ENCODE data around the gene MASTL.
"Not testable (repeated sequence)": the region's sequence is repeated elsewhere in the genome, so short reads cannot be mapped to it uniquely, and the experiment has no call there.

Gene MASTL

GRCh38 chr10:27155066-27155754 lies at the start of gene MASTL:
Gene MASTL, plus strand, starts transcription at chr10:27155352. Its CDS starts 75 bp downstream, at chr10:27155427.
- Histone ChIP-seq H3K4me3 (ENCODE audit: low read length) (peak within 1 kb of the TSS; percentile 85), H3K36me3 (ENCODE audit: control insufficient read depth, insufficient read depth, low read length) (peaks cover 4% of the 10 kb centered on the region), H3K27me3 (ENCODE audit: control insufficient read depth, insufficient read depth, low read length) (no peaks in the 10 kb centered on the region), H3K9ac (ENCODE audit: low read length) (peak within 1 kb of the TSS; percentile 100), H3K4me1 (ENCODE audit: control insufficient read depth, insufficient read depth, low read length) (peaks cover 18% of the 10 kb centered on the region), H3K27ac (ENCODE audit: low read depth, low read length) (peak within 1 kb of the TSS; percentile 100)

DNA sequence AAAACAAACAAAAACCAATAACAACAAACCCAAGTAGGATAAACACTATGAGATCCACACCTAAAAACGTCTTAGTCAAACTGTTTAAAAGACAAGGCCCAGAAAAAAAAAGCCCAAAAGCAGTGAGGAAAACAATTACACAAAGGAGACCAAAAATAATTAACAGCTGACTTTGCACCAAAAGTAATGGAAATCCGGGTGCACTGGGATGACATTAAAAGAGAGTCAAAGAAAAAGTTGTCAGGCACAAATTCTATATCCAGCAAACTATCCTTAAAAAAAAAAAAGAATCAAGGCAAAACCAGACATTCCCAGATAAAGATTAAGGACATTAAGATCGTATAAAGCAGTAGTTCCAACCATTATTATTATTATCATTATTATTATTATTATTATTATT lies 47.0 kb upstream of the MASTL start:
- Histone ChIP-seq H3K4me3 (ENCODE audit: low read length) (no peak overlapping the region), H3K9ac (ENCODE audit: low read length) (no peak overlapping the region), H3K27me3 (ENCODE audit: control insufficient read depth, insufficient read depth, low read length) (no peaks in the 10 kb centered on the region), H3K27ac (ENCODE audit: low read depth, low read length) (no peak overlapping the region), H3K4me1 (ENCODE audit: control insufficient read depth, insufficient read depth, low read length) (no peaks in the 10 kb centered on the region), H3K36me3 (ENCODE audit: control insufficient read depth, insufficient read depth, low read length) (peaks cover 7% of the 10 kb centered on the region)

GRCh38 chr10:27134371-27134770 lies 20.8 kb upstream of the MASTL start:
- Histone ChIP-seq H3K9ac (ENCODE audit: low read length) (no peak overlapping the region), H3K4me3 (ENCODE audit: low read length) (no peak overlapping the region), H3K27ac (ENCODE audit: low read depth, low read length) (no peak overlapping the region), H3K27me3 (ENCODE audit: control insufficient read depth, insufficient read depth, low read length) (no peaks in the 10 kb centered on the region), H3K36me3 (ENCODE audit: control insufficient read depth, insufficient read depth, low read length) (peaks cover 13% of the 10 kb centered on the region), H3K4me1 (ENCODE audit: control insufficient read depth, insufficient read depth, low read length) (no peaks in the 10 kb centered on the region)

GRCh38 chr10:27138277-27138676 lies 16.9 kb upstream of the MASTL start:
- H3K27ac ChIP-seq (ENCODE audit: low read depth, low read length) = no peak overlapping the region
- no peak overlapping the region for H3K4me3 ChIP-seq (ENCODE audit: low read length)
- H3K4me1 ChIP-seq (ENCODE audit: control insufficient read depth, insufficient read depth, low read length) = no peaks in the 10 kb centered on the region
- no peaks in the 10 kb centered on the region for H3K27me3 ChIP-seq (ENCODE audit: control insufficient read depth, insufficient read depth, low read length)
- peaks cover 11% of the 10 kb centered on the region for H3K36me3 ChIP-seq (ENCODE audit: control insufficient read depth, insufficient read depth, low read length)
- no peak overlapping the region for H3K9ac ChIP-seq (ENCODE audit: low read length)

DNA sequence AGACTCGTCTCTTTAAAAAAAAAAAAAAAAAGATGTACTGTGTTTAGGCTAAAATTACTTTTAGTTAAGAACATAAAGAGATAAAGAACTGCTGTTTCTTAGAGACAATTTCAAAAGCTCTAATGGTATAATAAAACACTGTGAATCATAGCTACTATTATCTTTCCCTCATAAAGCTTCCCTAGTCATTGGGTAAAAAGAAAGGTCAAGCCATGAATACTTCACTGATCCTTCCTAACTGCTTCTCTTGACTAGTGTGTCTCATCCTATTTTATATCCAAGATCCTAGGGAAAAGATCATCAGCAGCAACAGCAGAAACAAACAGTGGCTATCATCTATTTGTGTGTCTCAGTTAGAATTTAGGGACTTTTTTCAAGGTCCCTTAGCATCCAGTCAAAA lies 11.5 kb upstream of the MASTL start:
- Histone ChIP-seq H3K27me3 (ENCODE audit: control insufficient read depth, insufficient read depth, low read length) (no peaks in the 10 kb centered on the region), H3K4me1 (ENCODE audit: control insufficient read depth, insufficient read depth, low read length) (no peaks in the 10 kb centered on the region), H3K4me3 (ENCODE audit: low read length) (no peak overlapping the region), H3K36me3 (ENCODE audit: control insufficient read depth, insufficient read depth, low read length) (peaks cover 15% of the 10 kb centered on the region), H3K27ac (ENCODE audit: low read depth, low read length) (no peak overlapping the region), H3K9ac (ENCODE audit: low read length) (no peak overlapping the region)

DNA sequence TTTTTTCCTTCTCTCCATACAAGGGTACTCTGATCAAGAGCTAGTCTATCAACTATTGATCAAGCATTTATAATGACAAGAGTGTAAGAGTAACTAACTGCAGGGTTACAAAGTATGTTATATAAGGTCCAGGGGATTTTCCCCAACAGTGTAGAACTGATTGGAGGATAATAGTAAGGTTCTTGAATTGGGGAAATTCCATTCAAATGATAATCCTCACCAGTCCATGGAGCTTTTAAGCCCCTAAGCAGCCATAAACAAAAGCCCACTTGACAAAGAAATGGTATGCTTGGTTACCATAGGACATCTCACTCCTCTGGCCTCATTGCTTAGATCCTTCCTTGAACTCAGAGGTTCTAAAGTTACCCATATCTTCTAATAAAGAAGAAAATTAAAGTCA lies 9.2 kb upstream of the MASTL start:
- Histone ChIP-seq H3K36me3 (ENCODE audit: control insufficient read depth, insufficient read depth, low read length) (peaks cover 15% of the 10 kb centered on the region), H3K27ac (ENCODE audit: low read depth, low read length) (no peak overlapping the region), H3K4me1 (ENCODE audit: control insufficient read depth, insufficient read depth, low read length) (no peaks in the 10 kb centered on the region), H3K27me3 (ENCODE audit: control insufficient read depth, insufficient read depth, low read length) (no peaks in the 10 kb centered on the region), H3K4me3 (ENCODE audit: low read length) (no peak overlapping the region), H3K9ac (ENCODE audit: low read length) (no peak overlapping the region)

DNA sequence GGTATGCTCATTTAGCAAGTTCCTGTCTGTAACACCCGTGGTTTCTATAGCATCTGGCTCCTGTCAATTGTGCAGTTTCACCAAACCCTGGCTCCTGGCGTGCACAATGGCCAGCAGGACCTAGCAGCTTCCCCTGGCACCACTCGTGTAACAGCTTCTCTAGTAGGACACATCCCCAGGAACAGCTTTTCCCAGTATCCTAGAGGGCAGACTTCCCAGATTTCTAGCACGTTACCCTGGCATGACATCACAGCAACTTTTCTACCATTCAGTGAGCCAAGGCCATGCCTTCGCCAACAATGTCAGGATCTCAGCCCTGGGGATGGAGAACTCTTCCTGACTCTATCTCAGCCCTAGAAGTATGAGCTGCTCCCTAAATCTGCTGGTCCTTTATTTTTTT lies 7.5 kb upstream of the MASTL start:
- Histone ChIP-seq H3K27me3 (ENCODE audit: control insufficient read depth, insufficient read depth, low read length) (no peaks in the 10 kb centered on the region), H3K4me3 (ENCODE audit: low read length) (no peak overlapping the region), H3K9ac (ENCODE audit: low read length) (no peak overlapping the region), H3K36me3 (ENCODE audit: control insufficient read depth, insufficient read depth, low read length) (peaks cover 12% of the 10 kb centered on the region), H3K4me1 (ENCODE audit: control insufficient read depth, insufficient read depth, low read length) (peaks cover 5% of the 10 kb centered on the region), H3K27ac (ENCODE audit: low read depth, low read length) (no peak overlapping the region)

- Histone ChIP-seq H3K9ac (ENCODE audit: low read length) (no peak overlapping the region), H3K27me3 (ENCODE audit: control insufficient read depth, insufficient read depth, low read length) (no peaks in the 10 kb centered on the region), H3K36me3 (ENCODE audit: control insufficient read depth, insufficient read depth, low read length) (peaks cover 12% of the 10 kb centered on the region), H3K27ac (ENCODE audit: low read depth, low read length) (no peak overlapping the region), H3K4me1 (ENCODE audit: control insufficient read depth, insufficient read depth, low read length) (peaks cover 14% of the 10 kb centered on the region), H3K4me3 (ENCODE audit: low read length) (no peak overlapping the region)
Observed at GRCh38 chr10:27150261-27150660, 4.9 kb upstream of the MASTL start.

- peak overlapping the region; percentile 85 for H3K4me3 ChIP-seq (ENCODE audit: low read length)
- no peaks in the 10 kb centered on the region for H3K27me3 ChIP-seq (ENCODE audit: control insufficient read depth, insufficient read depth, low read length)
- H3K36me3 ChIP-seq (ENCODE audit: control insufficient read depth, insufficient read depth, low read length) = peaks cover 5% of the 10 kb centered on the region
- H3K9ac ChIP-seq (ENCODE audit: low read length) = no peak overlapping the region
- H3K4me1 ChIP-seq (ENCODE audit: control insufficient read depth, insufficient read depth, low read length) = peaks cover 18% of the 10 kb centered on the region
- H3K27ac ChIP-seq (ENCODE audit: low read depth, low read length) = no peak overlapping the region
Observed at GRCh38 chr10:27152687-27153086, 2.5 kb upstream of the MASTL start.

DNA sequence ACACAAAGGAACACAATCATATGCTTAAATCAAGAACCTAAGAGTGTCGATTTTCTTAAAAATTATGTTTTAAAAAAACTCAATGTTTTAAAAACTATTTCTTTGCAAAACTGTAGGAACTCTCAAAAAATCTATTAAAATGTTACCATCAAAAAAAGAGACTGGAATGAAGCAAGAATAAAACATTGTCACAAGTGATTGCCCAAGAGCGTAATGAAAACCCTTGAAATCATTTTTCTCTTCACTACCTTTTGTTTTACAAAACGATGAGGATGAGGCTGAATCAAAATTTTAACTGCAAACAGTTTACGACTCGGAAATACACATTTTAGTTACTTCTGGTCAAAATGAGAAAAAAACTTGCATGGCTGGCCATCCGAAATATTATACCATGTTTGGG lies 1.8 kb upstream of the MASTL start:
- peaks cover 18% of the 10 kb centered on the region for H3K4me1 ChIP-seq (ENCODE audit: control insufficient read depth, insufficient read depth, low read length)
- peak overlapping the region; percentile 100 for H3K9ac ChIP-seq (ENCODE audit: low read length)

DNA sequence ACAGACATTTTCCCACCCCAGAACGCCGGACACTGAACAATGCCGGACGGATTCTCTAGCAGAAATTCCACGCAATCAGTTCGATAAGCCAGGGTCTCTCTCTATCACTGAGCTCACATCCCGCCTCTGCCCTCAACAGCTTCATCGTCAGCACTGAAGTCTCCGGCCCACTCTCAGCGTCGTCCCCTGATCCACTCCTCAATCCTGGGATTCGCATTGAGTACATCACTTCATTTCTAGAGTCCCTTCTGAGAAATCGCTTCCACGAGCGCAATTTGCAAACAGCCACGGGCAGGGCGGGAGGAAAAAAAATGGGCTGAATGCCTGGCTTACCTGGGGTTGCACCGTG lies 1.3 kb upstream of the MASTL start:
- Histone ChIP-seq H3K4me1 (ENCODE audit: control insufficient read depth, insufficient read depth, low read length) (peaks cover 18% of the 10 kb centered on the region), H3K9ac (ENCODE audit: low read length) (peak overlapping the region; percentile 100), H3K27ac (ENCODE audit: low read depth, low read length) (peak overlapping the region; percentile 100), H3K4me3 (ENCODE audit: low read length) (peak overlapping the region; percentile 85), H3K36me3 (ENCODE audit: control insufficient read depth, insufficient read depth, low read length) (peaks cover 2% of the 10 kb centered on the region), H3K27me3 (ENCODE audit: control insufficient read depth, insufficient read depth, low read length) (no peaks in the 10 kb centered on the region)

More for the DNA sequence above, 1.8 kb upstream of the MASTL start:
- Histone ChIP-seq H3K27ac (ENCODE audit: low read depth, low read length) (no peak overlapping the region), H3K27me3 (ENCODE audit: control insufficient read depth, insufficient read depth, low read length) (no peaks in the 10 kb centered on the region), H3K4me3 (ENCODE audit: low read length) (peak overlapping the region; percentile 85), H3K36me3 (ENCODE audit: control insufficient read depth, insufficient read depth, low read length) (peaks cover under 1% of the 10 kb centered on the region)

DNA sequence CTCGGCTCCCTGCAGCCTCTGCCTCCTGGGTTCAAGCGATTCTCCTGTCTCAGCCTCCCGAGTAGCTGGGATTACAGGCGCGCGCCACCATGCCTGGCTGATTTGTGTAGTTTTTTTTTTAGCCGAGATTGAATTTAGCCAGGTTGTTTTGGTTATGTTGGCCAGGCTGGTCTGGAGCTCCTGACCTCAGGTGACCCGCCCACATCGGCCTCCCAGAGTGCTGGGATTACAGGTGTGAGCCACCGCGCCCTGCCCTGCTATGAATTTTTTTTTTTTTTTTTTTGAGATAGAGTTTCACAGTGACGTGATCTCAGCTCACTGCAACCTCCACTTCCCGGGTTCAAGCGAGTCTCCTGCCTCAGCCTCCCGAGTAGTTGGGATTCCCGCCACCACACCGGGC lies 1.4 kb downstream of the MASTL start:
- H3K27ac ChIP-seq (ENCODE audit: low read depth, low read length); H3K36me3 ChIP-seq (ENCODE audit: control insufficient read depth, insufficient read depth, low read length); H3K27me3 ChIP-seq (ENCODE audit: control insufficient read depth, insufficient read depth, low read length); H3K4me3 ChIP-seq (ENCODE audit: low read length); H3K9ac ChIP-seq (ENCODE audit: low read length): not testable (repeated sequence)
- peaks cover 18% of the 10 kb centered on the region for H3K4me1 ChIP-seq (ENCODE audit: control insufficient read depth, insufficient read depth, low read length)

DNA sequence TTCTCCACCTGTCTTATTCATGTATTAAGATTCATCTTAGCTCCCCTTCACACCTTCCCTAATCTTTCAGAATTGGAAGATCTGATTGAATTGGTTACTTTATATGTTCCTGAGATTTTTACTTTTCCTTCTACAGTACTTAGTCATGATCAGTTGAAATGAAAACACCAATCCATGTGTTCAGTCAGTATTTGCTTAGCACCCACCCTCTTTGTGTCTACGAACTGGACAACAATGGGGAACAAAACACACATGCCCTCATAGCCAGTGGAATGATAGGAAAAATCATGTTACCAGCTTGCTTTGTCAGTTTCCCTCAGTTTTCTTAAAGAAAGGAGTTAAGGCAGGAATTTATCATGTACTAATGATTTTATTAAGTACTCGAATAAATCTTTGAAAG lies 2.0 kb downstream of the MASTL start:
- no peak overlapping the region for H3K4me3 ChIP-seq (ENCODE audit: low read length)
- H3K9ac ChIP-seq (ENCODE audit: low read length) = no peak overlapping the region
- H3K27me3 ChIP-seq (ENCODE audit: control insufficient read depth, insufficient read depth, low read length) = no peaks in the 10 kb centered on the region
- no peak overlapping the region for H3K27ac ChIP-seq (ENCODE audit: low read depth, low read length)
- H3K4me1 ChIP-seq (ENCODE audit: control insufficient read depth, insufficient read depth, low read length) = peaks cover 18% of the 10 kb centered on the region
- peaks cover 4% of the 10 kb centered on the region for H3K36me3 ChIP-seq (ENCODE audit: control insufficient read depth, insufficient read depth, low read length)

Measured in rectal smooth muscle tissue (tissue), 1 donor.